ENCODE measurements around the gene SERINC3.

DNA sequence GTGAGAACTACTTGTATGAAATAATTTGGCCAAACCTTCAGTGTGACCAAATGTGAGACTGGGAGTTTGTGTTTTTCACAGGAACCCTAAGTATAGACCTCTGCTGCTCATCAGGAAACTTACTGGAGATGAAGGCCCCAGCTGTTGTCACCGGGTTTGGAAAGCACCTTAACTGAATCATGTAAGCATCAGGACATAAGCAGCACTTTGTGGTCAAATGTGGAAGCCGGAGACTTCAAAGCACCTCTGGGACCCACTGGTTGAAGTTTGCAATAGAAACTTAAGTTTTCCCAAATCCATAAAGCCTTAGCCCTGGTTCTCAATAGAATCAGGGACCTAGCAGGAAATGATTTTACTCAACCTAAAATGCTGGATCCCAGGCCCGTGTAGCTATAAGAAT, 31.9 kb downstream of the SERINC3 start:
- TF ChIP-seq, protein P1, sequence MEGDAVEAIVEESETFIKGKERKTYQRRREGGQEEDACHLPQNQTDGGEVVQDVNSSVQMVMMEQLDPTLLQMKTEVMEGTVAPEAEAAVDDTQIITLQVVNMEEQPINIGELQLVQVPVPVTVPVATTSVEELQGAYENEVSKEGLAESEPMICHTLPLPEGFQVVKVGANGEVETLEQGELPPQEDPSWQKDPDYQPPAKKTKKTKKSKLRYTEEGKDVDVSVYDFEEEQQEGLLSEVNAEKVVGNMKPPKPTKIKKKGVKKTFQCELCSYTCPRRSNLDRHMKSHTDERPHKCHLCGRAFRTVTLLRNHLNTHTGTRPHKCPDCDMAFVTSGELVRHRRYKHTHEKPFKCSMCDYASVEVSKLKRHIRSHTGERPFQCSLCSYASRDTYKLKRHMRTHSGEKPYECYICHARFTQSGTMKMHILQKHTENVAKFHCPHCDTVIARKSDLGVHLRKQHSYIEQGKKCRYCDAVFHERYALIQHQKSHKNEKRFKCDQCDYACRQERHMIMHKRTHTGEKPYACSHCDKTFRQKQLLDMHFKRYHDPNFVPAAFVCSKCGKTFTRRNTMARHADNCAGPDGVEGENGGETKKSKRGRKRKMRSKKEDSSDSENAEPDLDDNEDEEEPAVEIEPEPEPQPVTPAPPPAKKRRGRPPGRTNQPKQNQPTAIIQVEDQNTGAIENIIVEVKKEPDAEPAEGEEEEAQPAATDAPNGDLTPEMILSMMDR (conservative IDR thresholded peaks at IDR 0.05; ENCODE audit: low read depth in 2 of 2), result no peak
- TF ChIP-seq POLR2AphosphoS5 (IDR thresholded peaks at IDR 0.05; ENCODE audit: low read depth), result no peak
- TF ChIP-seq, protein P2, sequence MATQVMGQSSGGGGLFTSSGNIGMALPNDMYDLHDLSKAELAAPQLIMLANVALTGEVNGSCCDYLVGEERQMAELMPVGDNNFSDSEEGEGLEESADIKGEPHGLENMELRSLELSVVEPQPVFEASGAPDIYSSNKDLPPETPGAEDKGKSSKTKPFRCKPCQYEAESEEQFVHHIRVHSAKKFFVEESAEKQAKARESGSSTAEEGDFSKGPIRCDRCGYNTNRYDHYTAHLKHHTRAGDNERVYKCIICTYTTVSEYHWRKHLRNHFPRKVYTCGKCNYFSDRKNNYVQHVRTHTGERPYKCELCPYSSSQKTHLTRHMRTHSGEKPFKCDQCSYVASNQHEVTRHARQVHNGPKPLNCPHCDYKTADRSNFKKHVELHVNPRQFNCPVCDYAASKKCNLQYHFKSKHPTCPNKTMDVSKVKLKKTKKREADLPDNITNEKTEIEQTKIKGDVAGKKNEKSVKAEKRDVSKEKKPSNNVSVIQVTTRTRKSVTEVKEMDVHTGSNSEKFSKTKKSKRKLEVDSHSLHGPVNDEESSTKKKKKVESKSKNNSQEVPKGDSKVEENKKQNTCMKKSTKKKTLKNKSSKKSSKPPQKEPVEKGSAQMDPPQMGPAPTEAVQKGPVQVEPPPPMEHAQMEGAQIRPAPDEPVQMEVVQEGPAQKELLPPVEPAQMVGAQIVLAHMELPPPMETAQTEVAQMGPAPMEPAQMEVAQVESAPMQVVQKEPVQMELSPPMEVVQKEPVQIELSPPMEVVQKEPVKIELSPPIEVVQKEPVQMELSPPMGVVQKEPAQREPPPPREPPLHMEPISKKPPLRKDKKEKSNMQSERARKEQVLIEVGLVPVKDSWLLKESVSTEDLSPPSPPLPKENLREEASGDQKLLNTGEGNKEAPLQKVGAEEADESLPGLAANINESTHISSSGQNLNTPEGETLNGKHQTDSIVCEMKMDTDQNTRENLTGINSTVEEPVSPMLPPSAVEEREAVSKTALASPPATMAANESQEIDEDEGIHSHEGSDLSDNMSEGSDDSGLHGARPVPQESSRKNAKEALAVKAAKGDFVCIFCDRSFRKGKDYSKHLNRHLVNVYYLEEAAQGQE (IDR thresholded peaks at IDR 0.05; ENCODE audit: unreplicated experiment), result no peak
- TF ChIP-seq EZH2 (IDR thresholded peaks at IDR 0.05; ENCODE audit: low read depth, unreplicated experiment), result no peak
- TF ChIP-seq CREB1 (CRISPR knock-in tag; IDR thresholded peaks at IDR 0.05; ENCODE audit: low read depth), result no peak

Data from GM23338 (cell line).